WTC11 (cell line): ENCODE measurements around the gene CRB2. TPM values are rescaled to one million over a fixed set of nuclear protein-coding genes. Genes with fewer than 3 reads are reported as not detected.

Experiments
- ATAC-seq: fragments of 200-7000 bp; cut with Tn5 transposase; 2 replicates; pipeline ENCODE4 v1.10.0; 2021; ENCODE audit warnings: mild to moderate bottlenecking, moderate library complexity
- CTCF ChIA-PET: fragments of 300-600 bp; sonication (Branson Sonifier 250); formaldehyde crosslinking; loops from one replicate; lab custom pipeline; 2021; ENCODE audit warnings: antibody characterized with exemption; lab: Charles Lee
- POLR2A ChIA-PET: fragments of 350-600 bp; sonication (Branson Sonifier 250); formaldehyde crosslinking; loops from one replicate; lab custom pipeline; 2021; ENCODE audit warnings: antibody characterized with exemption; lab: Charles Lee
- DNase-seq: peaks from one replicate; pipeline ENCODE4 v3.0.0; 2021; ENCODE audit warnings: low spot score
- H3K27ac Mint-ChIP-seq: 2 replicates; pipeline ENCODE4 v1.8.0; 2021; ENCODE audit warnings: mixed read lengths
- H3K27me3 Mint-ChIP-seq: 2 replicates; pipeline ENCODE4 v1.8.0; 2021; ENCODE audit warnings: low read depth, mild to moderate bottlenecking, moderate library complexity, mixed read lengths
- H3K36me3 Mint-ChIP-seq: 2 replicates; pipeline ENCODE4 v1.8.0; 2021; ENCODE audit warnings: mixed read lengths
- H3K4me1 Mint-ChIP-seq: 2 replicates; pipeline ENCODE4 v1.8.0; 2022; ENCODE audit warnings: mixed read lengths
- H3K4me3 Mint-ChIP-seq: 2 replicates; pipeline ENCODE4 v1.8.0; 2021; ENCODE audit warnings: mild to moderate bottlenecking, moderate library complexity, mixed read lengths
- H3K9me3 Mint-ChIP-seq: 2 replicates; pipeline ENCODE4 v1.8.0; 2021; ENCODE audit warnings: mixed read lengths
- ATF3 ChIP-seq: sonication (generic); formaldehyde crosslinking; conservative IDR thresholded peaks from 2 replicates; pipeline ENCODE4 v1.8.1; 2022; ENCODE audit warnings: mild to moderate bottlenecking, missing genetic modification reagents
- CTCF ChIP-seq: fragments of 200-600 bp; IDR thresholded peaks from 2 replicates; pipeline ENCODE4 v1.8.0; 2022; ENCODE audit warnings: antibody characterized with exemption
- ESRRA ChIP-seq: sonication (generic); formaldehyde crosslinking; IDR thresholded peaks from 2 replicates; pipeline ENCODE4 v1.8.1; 2022; ENCODE audit warnings: mild to moderate bottlenecking, missing genetic modification reagents, borderline replicate concordance
- FOXK1 ChIP-seq: sonication (generic); formaldehyde crosslinking; IDR thresholded peaks from 2 replicates; pipeline ENCODE4 v1.8.0; 2022; ENCODE audit warnings: mild to moderate bottlenecking, moderate library complexity, missing genetic modification reagents
- GTF2I ChIP-seq: fragments of 250-450 bp; sonication (Bioruptor Pico); conservative IDR thresholded peaks from 2 replicates; pipeline ENCODE4 v1.4.0; 2021; ENCODE audit warnings: mild to moderate bottlenecking
- MAX ChIP-seq: sonication (generic); formaldehyde crosslinking; IDR thresholded peaks from 2 replicates; pipeline ENCODE4 v1.8.0; 2022; ENCODE audit warnings: mild to moderate bottlenecking, missing genetic modification reagents
- MLX ChIP-seq: sonication (generic); formaldehyde crosslinking; IDR thresholded peaks from 2 replicates; pipeline ENCODE4 v1.8.1; 2023; ENCODE audit warnings: mild to moderate bottlenecking, missing genetic modification reagents, moderate library complexity
- OVOL2 ChIP-seq: fragments of 250-450 bp; sonication (Bioruptor Pico); IDR thresholded peaks from 2 replicates; pipeline ENCODE4 v1.9.0; 2021; ENCODE audit warnings: mild to moderate bottlenecking, borderline replicate concordance
- USF1 ChIP-seq: sonication (generic); formaldehyde crosslinking; IDR thresholded peaks from 2 replicates; pipeline ENCODE4 v1.8.0; 2022; ENCODE audit warnings: mild to moderate bottlenecking, missing genetic modification reagents
- USF2 ChIP-seq: sonication (generic); formaldehyde crosslinking; IDR thresholded peaks from 2 replicates; pipeline ENCODE4 v1.8.1; 2023; ENCODE audit warnings: mild to moderate bottlenecking, missing genetic modification reagents, moderate library complexity
- ZNF317 ChIP-seq: sonication (generic); formaldehyde crosslinking; IDR thresholded peaks from 2 replicates; pipeline ENCODE4 v1.8.1; 2023; ENCODE audit warnings: low read depth, mild to moderate bottlenecking, moderate library complexity, missing genetic modification reagents, borderline replicate concordance
- total RNA-seq: library from RNA; stranded (reverse); gene quantifications from 3 replicates; pipeline ENCODE4 v1.2.3, GENCODE V29; 2021
- TF ChIP-seq, protein P1 (sequence below): sonication (generic); formaldehyde crosslinking; IDR thresholded peaks from 2 replicates; pipeline ENCODE4 v1.8.1; 2023; ENCODE audit warnings: mild to moderate bottlenecking, missing genetic modification reagents
- TF ChIP-seq, protein P2 (sequence below): fragments of 250-450 bp; sonication (Bioruptor Pico); IDR thresholded peaks from 2 replicates; pipeline ENCODE4 v1.8.0; 2021; ENCODE audit warnings: mild to moderate bottlenecking

The CRB2 gene
- total RNA-seq, 1 experiment from 2014 or later, result 3.5 TPM

- TF ChIP-seq ATF3 (CRISPR knock-in tag) (no peak), USF1 (CRISPR knock-in tag) (no peak), GTF2I (CRISPR knock-in tag) (no peak)
- TF ChIP-seq, all 79 proteins: peak for 0
These were observed 29.8 kb upstream of the CRB2 start (continued) for GRCh38 chr9:123326187-123326586.

- DNase-seq, result no peak
- CTCF ChIA-PET, result interaction anchor here (3.7 kb wide), 1 partner anchor 23 kb away, joined by 16 read pairs; no protein-coding TSS in a partner anchor
- Mint-ChIP-seq H3K27ac (no peak overlapping the region), H3K27me3 (no peaks in the 10 kb centered on the region; the same call in 1 of the 2 replicates), H3K9me3 (peaks cover 7% of the 10 kb centered on the region), H3K4me1 (peaks cover 29% of the 10 kb centered on the region), H3K4me3 (no peak overlapping the region), H3K36me3 (no peaks in the 10 kb centered on the region)
- POLR2A ChIA-PET, result interaction anchor here (0.7 to 1.0 kb wide), 2 partner anchors 51 to 181 kb away, joined by 3 to 7 read pairs; no protein-coding TSS in a partner anchor
- ATAC-seq, result peak; percentile 55
- TF ChIP-seq ZNF317 (no peak), USF2 (CRISPR knock-in tag) (peak; percentile 93), FOXK1 (CRISPR knock-in tag) (peak; percentile 37; the same call in 1 of the 2 replicates), OVOL2 (CRISPR knock-in tag) (no peak), CTCF (no peak), USF1 (CRISPR knock-in tag) (peak; percentile 93), MAX (CRISPR knock-in tag) (peak; percentile 42; the same call in 1 of the 2 replicates)
- TF ChIP-seq, protein P1, sequence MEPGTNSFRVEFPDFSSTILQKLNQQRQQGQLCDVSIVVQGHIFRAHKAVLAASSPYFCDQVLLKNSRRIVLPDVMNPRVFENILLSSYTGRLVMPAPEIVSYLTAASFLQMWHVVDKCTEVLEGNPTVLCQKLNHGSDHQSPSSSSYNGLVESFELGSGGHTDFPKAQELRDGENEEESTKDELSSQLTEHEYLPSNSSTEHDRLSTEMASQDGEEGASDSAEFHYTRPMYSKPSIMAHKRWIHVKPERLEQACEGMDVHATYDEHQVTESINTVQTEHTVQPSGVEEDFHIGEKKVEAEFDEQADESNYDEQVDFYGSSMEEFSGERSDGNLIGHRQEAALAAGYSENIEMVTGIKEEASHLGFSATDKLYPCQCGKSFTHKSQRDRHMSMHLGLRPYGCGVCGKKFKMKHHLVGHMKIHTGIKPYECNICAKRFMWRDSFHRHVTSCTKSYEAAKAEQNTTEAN (CRISPR knock-in tag), result no peak
- TF ChIP-seq, protein P2, sequence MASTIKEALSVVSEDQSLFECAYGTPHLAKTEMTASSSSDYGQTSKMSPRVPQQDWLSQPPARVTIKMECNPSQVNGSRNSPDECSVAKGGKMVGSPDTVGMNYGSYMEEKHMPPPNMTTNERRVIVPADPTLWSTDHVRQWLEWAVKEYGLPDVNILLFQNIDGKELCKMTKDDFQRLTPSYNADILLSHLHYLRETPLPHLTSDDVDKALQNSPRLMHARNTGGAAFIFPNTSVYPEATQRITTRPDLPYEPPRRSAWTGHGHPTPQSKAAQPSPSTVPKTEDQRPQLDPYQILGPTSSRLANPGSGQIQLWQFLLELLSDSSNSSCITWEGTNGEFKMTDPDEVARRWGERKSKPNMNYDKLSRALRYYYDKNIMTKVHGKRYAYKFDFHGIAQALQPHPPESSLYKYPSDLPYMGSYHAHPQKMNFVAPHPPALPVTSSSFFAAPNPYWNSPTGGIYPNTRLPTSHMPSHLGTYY (CRISPR knock-in tag), result no peak
- TF ChIP-seq, all 79 proteins: peak for 4
These were observed 29.3 kb upstream of the CRB2 start for GRCh38 chr9:123326662-123327093.

GRCh38 chr9:123327697-123328100 is 28.3 kb upstream of the CRB2 start:
- H3K36me3 Mint-ChIP-seq, result no peaks in the 10 kb centered on the region
- POLR2A ChIA-PET, result interaction anchor here (0.6 to 1.0 kb wide), 3 partner anchors 52 to 1852 kb away, joined by 3 to 7 read pairs (median 3); no protein-coding TSS in a partner anchor
- no peak overlapping the region for H3K4me3 Mint-ChIP-seq
- peak overlapping the region; percentile 14; the same call in 1 of the 2 replicates for H3K27ac Mint-ChIP-seq
- no peaks in the 10 kb centered on the region for H3K9me3 Mint-ChIP-seq
- no peak for TF ChIP-seq MLX (CRISPR knock-in tag)
- TF ChIP-seq ESRRA (CRISPR knock-in tag), result no peak
- TF ChIP-seq, all 79 proteins: peak for 0
- Mint-ChIP-seq H3K4me1 (peaks cover 23% of the 10 kb centered on the region), H3K27me3 (no peaks in the 10 kb centered on the region; the same call in 1 of the 2 replicates)
- CTCF ChIA-PET, result interaction anchor here (3.7 kb wide), 1 partner anchor 22 kb away, joined by 16 read pairs; no protein-coding TSS in a partner anchor
- DNase-seq (no peak), ATAC-seq (no peak; the same call in 1 of the 2 replicates)
